ENCODE measurements around the gene PROSER3. TPM values are rescaled to one million over a fixed set of nuclear protein-coding genes. Genes with fewer than 3 reads are reported as not detected.

PROSER3 gene
- polyA plus RNA-seq, 1 donor (not counting 4 experiments of a cell fraction or from before 2014, with no cell fraction given), result 5.5 TPM

DNA sequence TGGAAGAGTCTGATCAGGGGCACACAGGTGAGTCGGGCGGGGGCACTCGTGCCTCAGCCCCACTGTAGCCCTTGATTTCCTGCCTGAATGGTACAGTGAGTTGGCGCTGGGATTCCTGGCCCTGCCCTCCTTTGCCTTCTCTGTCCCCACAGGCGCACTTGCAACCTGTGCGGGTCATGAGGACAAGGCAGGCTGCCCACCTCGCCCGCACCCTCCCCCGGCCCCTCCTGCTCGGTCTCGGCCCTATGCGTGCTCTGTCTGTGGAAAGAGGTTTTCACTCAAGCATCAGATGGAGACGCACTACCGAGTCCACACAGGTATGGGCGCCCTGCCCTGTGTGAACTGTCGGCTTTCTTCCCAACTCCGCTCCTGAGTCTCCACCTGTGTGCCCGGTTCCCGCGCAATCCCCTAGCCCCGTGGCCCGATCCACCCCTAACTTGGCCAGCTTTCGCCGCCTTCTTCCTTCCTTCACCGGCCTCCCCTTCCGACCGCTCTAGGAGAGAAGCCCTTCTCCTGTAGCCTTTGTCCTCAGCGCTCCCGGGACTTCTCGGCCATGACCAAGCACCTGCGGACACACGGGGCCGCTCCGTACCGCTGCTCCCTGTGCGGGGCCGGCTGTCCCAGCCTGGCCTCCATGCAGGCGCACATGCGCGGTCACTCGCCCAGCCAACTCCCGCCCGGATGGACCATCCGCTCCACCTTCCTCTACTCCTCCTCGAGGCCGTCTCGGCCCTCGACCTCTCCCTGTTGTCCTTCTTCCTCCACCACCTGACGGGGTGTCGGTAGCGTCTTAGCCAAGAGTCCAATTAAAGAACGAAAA lies 41.8 kb upstream of the PROSER3 start:
- H3K9ac ChIP-seq (ENCODE audit: control insufficient read depth, extremely low read depth, insufficient read depth, low read length), result peak overlapping the region; percentile 79
- no peak for TF ChIP-seq EZH2 (IDR thresholded peaks at IDR 0.05; ENCODE audit: low read length)
- TF ChIP-seq, protein P1, sequence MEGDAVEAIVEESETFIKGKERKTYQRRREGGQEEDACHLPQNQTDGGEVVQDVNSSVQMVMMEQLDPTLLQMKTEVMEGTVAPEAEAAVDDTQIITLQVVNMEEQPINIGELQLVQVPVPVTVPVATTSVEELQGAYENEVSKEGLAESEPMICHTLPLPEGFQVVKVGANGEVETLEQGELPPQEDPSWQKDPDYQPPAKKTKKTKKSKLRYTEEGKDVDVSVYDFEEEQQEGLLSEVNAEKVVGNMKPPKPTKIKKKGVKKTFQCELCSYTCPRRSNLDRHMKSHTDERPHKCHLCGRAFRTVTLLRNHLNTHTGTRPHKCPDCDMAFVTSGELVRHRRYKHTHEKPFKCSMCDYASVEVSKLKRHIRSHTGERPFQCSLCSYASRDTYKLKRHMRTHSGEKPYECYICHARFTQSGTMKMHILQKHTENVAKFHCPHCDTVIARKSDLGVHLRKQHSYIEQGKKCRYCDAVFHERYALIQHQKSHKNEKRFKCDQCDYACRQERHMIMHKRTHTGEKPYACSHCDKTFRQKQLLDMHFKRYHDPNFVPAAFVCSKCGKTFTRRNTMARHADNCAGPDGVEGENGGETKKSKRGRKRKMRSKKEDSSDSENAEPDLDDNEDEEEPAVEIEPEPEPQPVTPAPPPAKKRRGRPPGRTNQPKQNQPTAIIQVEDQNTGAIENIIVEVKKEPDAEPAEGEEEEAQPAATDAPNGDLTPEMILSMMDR (optimal IDR thresholded peaks at IDR 0.05 in 1 of 3, IDR thresholded peaks at IDR 0.05 in 1 of 3, conservative IDR thresholded peaks at IDR 0.05 in 1 of 3; ENCODE audit: extremely low read depth in 1 of 3, insufficient read depth in 2 of 3, low read length in 3 of 3), result no peak
- peak overlapping the region; percentile 76 to 86 (median 85) for H3K4me3 ChIP-seq (ENCODE audit: control insufficient read depth in 2 of 3, extremely low read depth in 1 of 3, insufficient read depth in 2 of 3, low read depth in 1 of 3, low read length in 3 of 3)
- dilution Hi-C loops (cut with MboI; ENCODE audit: extremely low pct_ligation_motif_present, low sequenced_read_pairs), result no loop called here
- H3K79me2 ChIP-seq (ENCODE audit: control insufficient read depth, insufficient read depth, low read length), result peaks cover 28% of the 10 kb centered on the region
- no peaks in the 10 kb centered on the region for H3K9me3 ChIP-seq (ENCODE audit: control insufficient read depth, low read depth, low read length)
- H4K20me1 ChIP-seq (ENCODE audit: control insufficient read depth, extremely low read depth, insufficient read depth, low read length), result peaks cover under 1% of the 10 kb centered on the region
- no peaks in the 10 kb centered on the region for H3K9me1 ChIP-seq (ENCODE audit: control insufficient read depth, extremely low read depth, insufficient read depth, low read length)
- peak overlapping the region; percentile 17 for H3K27ac ChIP-seq (ENCODE audit: control insufficient read depth, insufficient read depth, low read length)
- H3K4me1 ChIP-seq (ENCODE audit: control insufficient read depth, extremely low read depth, insufficient read depth, low read length), result peaks cover 25% of the 10 kb centered on the region
- DNase-seq (ENCODE audit: low read depth, low spot score) (no peak), FAIRE-seq (no peak)
- H3K27me3 ChIP-seq (ENCODE audit: control insufficient read depth, extremely low read depth, insufficient read depth, low read length), result no peaks in the 10 kb centered on the region
- peak overlapping the region; percentile 96 for H3K4me2 ChIP-seq (ENCODE audit: control insufficient read depth, extremely low read depth, insufficient read depth, low read depth, low read length)
- H2AFZ ChIP-seq (ENCODE audit: control insufficient read depth, low read length), result peak overlapping the region; percentile 86
- peaks cover 2 to 7% of the 10 kb centered on the region in 2 experiments for H3K36me3 ChIP-seq (ENCODE audit: control insufficient read depth in 2 of 2, extremely low read depth in 1 of 2, insufficient read depth in 2 of 2, low read length in 2 of 2)

DNA sequence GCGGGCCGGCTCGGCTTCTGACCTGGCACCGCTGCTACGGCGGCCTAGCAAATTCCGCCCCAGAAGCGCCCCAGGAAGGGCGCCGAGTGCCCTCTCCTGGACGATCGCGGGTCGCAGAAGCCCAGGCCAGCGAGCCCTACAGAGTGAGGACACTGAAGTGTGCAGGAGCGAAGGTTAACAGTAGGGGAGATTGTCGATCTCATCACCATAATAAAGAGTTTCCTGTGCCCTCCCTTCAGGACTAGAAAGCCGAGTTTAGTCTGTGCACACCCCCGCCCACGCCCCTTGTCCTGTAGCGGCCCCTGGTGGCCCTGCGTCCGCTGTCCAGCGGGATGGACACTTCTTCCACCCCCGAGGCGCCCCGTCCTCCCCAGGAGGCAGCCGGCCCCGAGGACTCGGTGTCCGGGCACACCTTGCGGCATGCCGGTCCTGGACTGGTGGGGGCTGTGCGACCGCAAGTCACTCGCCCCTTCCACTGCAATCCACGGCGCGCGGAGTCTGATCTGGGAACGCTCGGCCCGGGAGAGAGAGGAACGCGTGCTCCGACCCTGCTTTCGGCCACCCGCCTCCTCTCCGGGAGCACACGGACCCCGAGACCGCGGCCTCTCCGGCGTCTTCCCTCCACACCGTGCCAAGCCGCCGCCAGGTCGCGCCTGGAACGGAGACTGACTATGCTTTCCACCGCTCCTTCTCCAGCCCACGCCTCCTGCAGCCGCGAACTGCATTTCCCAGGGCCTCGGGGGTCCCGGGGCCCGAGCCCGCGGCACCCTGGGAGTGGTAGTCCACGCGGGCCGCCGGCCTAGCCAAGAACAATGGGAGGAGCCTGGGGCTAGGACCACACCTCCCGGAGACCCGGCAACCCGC lies 40.9 kb upstream of the PROSER3 start:
- peaks cover 4% of the 10 kb centered on the region for H4K20me1 ChIP-seq (ENCODE audit: control insufficient read depth, extremely low read depth, insufficient read depth, low read length)
- H3K9ac ChIP-seq (ENCODE audit: control insufficient read depth, extremely low read depth, insufficient read depth, low read length), result peak overlapping the region; percentile 79
- TF ChIP-seq EZH2 (IDR thresholded peaks at IDR 0.05; ENCODE audit: low read length), result no peak
- TF ChIP-seq, protein P1 (optimal IDR thresholded peaks at IDR 0.05 in 1 of 3, IDR thresholded peaks at IDR 0.05 in 1 of 3, conservative IDR thresholded peaks at IDR 0.05 in 1 of 3; ENCODE audit: extremely low read depth in 1 of 3, insufficient read depth in 2 of 3, low read length in 3 of 3), result peak; percentile 71 to 84 (median 82)
- peak overlapping the region; percentile 96 for H3K4me2 ChIP-seq (ENCODE audit: control insufficient read depth, extremely low read depth, insufficient read depth, low read depth, low read length)
- dilution Hi-C loops (cut with MboI; ENCODE audit: extremely low pct_ligation_motif_present, low sequenced_read_pairs), result no loop called here
- H2AFZ ChIP-seq (ENCODE audit: control insufficient read depth, low read length), result peak overlapping the region; percentile 86
- H3K9me3 ChIP-seq (ENCODE audit: control insufficient read depth, low read depth, low read length), result no peaks in the 10 kb centered on the region
- no peaks in the 10 kb centered on the region for H3K9me1 ChIP-seq (ENCODE audit: control insufficient read depth, extremely low read depth, insufficient read depth, low read length)
- peaks cover 34% of the 10 kb centered on the region for H3K79me2 ChIP-seq (ENCODE audit: control insufficient read depth, insufficient read depth, low read length)
- H3K4me3 ChIP-seq (ENCODE audit: control insufficient read depth in 2 of 3, extremely low read depth in 1 of 3, insufficient read depth in 2 of 3, low read depth in 1 of 3, low read length in 3 of 3), result peak overlapping the region; percentile 76 to 86 (median 85)
- no peaks in the 10 kb centered on the region for H3K27me3 ChIP-seq (ENCODE audit: control insufficient read depth, extremely low read depth, insufficient read depth, low read length)
- peaks cover 6 to 12% of the 10 kb centered on the region in 2 experiments for H3K36me3 ChIP-seq (ENCODE audit: control insufficient read depth in 2 of 2, extremely low read depth in 1 of 2, insufficient read depth in 2 of 2, low read length in 2 of 2)
- FAIRE-seq (peak; percentile 74), DNase-seq (ENCODE audit: low read depth, low spot score) (peak; percentile 69)
- H3K27ac ChIP-seq (ENCODE audit: control insufficient read depth, insufficient read depth, low read length), result peak overlapping the region; percentile 52
- peaks cover 22% of the 10 kb centered on the region for H3K4me1 ChIP-seq (ENCODE audit: control insufficient read depth, extremely low read depth, insufficient read depth, low read length)

All from keratinocyte (primary cell).